H9 (cell line): Measurements from ENCODE around the gene FHOD1. TPM values are rescaled to one million over a fixed set of nuclear protein-coding genes. Genes with fewer than 3 reads are reported as not detected.

Experiments
- DNase-seq: peaks from one replicate; pipeline ENCODE4 v3.0.0-alpha.2; 2017
- H2AFZ ChIP-seq: one replicate; pipeline ENCODE4 v1.6.1; 2013; ENCODE audit warnings: mild to moderate bottlenecking, low read length, control low read depth, moderate library complexity
- H2AK5ac ChIP-seq: 2 replicates; pipeline ENCODE4 v1.6.1; 2013; ENCODE audit warnings: low read length, control low read depth, mixed read lengths; ENCODE audit not compliant: insufficient read length
- H2BK120ac ChIP-seq: one replicate; pipeline ENCODE4 v1.6.1; 2013; ENCODE audit warnings: low read depth, mild to moderate bottlenecking, low read length, control low read depth, inconsistent platforms; ENCODE audit not compliant: poor library complexity, severe bottlenecking
- H2BK12ac ChIP-seq: 2 replicates; pipeline ENCODE4 v1.6.1; 2013; ENCODE audit warnings: low read length, control low read depth, mixed read lengths, low read depth; ENCODE audit not compliant: insufficient read length
- H2BK15ac ChIP-seq: 2 replicates; pipeline ENCODE4 v1.6.1; 2013; ENCODE audit warnings: low read depth, low read length, control low read depth
- H2BK20ac ChIP-seq: one replicate; pipeline ENCODE4 v1.6.1; 2013; ENCODE audit warnings: low read depth, mild to moderate bottlenecking, low read length, control low read depth, inconsistent platforms; ENCODE audit not compliant: poor library complexity, severe bottlenecking
- H2BK5ac ChIP-seq: 2 replicates; pipeline ENCODE4 v1.6.1; 2013; ENCODE audit warnings: low read length, control low read depth, mixed read lengths; ENCODE audit not compliant: insufficient read length
- H3K14ac ChIP-seq: 2 replicates; pipeline ENCODE4 v1.6.1; 2013; ENCODE audit warnings: low read length, control low read depth; ENCODE audit not compliant: insufficient read depth
- H3K18ac ChIP-seq: 2 replicates; pipeline ENCODE4 v1.6.1; 2013; ENCODE audit warnings: low read depth, mild to moderate bottlenecking, mixed read lengths, low read length, control low read depth; ENCODE audit not compliant: insufficient read length
- H3K23ac ChIP-seq: 2 replicates; pipeline ENCODE4 v1.6.1; 2013; ENCODE audit warnings: low read length, control low read depth, mixed read lengths, low read depth; ENCODE audit not compliant: insufficient read length
- H3K23me2 ChIP-seq: 2 replicates; pipeline ENCODE4 v1.6.1; 2013; ENCODE audit warnings: low read depth, mild to moderate bottlenecking, mixed read lengths, low read length, control low read depth; ENCODE audit not compliant: insufficient read length, poor library complexity, severe bottlenecking
- H3K27ac ChIP-seq: 2 replicates; pipeline ENCODE4 v1.5.1; 2013; ENCODE audit warnings: low read length, control low read depth, mixed read lengths, low read depth; ENCODE audit not compliant: insufficient read length
- H3K27me3 ChIP-seq: 2 replicates; pipeline ENCODE4 v1.6.1; 2013; ENCODE audit warnings: low read length, control low read depth, inconsistent platforms; ENCODE audit not compliant: insufficient read depth
- H3K4ac ChIP-seq: 2 replicates; pipeline ENCODE4 v1.6.1; 2013; ENCODE audit warnings: low read depth, mild to moderate bottlenecking, control low read depth, inconsistent platforms, low read length, moderate library complexity
- H3K4me1 ChIP-seq: 2 replicates; pipeline ENCODE4 v1.6.1; 2013; ENCODE audit warnings: low read length, control low read depth, inconsistent platforms; ENCODE audit not compliant: insufficient read depth
- H3K4me2 ChIP-seq: 2 replicates; pipeline ENCODE4 v1.6.1; 2013; ENCODE audit warnings: low read length, control low read depth, mixed read lengths; ENCODE audit not compliant: insufficient read length, insufficient read depth
- H3K56ac ChIP-seq: 2 replicates; pipeline ENCODE4 v1.6.1; 2013; ENCODE audit warnings: low read depth, mild to moderate bottlenecking, mixed read lengths, low read length, control low read depth; ENCODE audit not compliant: insufficient read length
- H3K79me1 ChIP-seq: 2 replicates; pipeline ENCODE4 v1.6.1; 2013; ENCODE audit warnings: low read depth, mild to moderate bottlenecking, moderate library complexity, low read length, control low read depth, inconsistent platforms; ENCODE audit not compliant: insufficient read depth, poor library complexity, severe bottlenecking
- H3K79me2 ChIP-seq: 2 replicates; pipeline ENCODE4 v1.6.1; 2013; ENCODE audit warnings: low read length, control low read depth, inconsistent platforms; ENCODE audit not compliant: insufficient read depth
- H3K9ac ChIP-seq: 2 replicates; pipeline ENCODE4 v1.6.1; 2013; ENCODE audit warnings: low read length, control low read depth, mixed read lengths; ENCODE audit not compliant: insufficient read length; ENCODE audit errors: extremely low read depth
- H3K9me3 ChIP-seq: one replicate; pipeline ENCODE4 v1.6.1; 2013; ENCODE audit warnings: low read depth, low read length, inconsistent platforms; ENCODE audit not compliant: control insufficient read depth
- H3T11ph ChIP-seq: one replicate; pipeline ENCODE4 v1.6.1; 2013; ENCODE audit warnings: mild to moderate bottlenecking, low read length, control low read depth, inconsistent platforms
- H4K20me1 ChIP-seq: one replicate; pipeline ENCODE4 v1.6.1; 2013; ENCODE audit not compliant: control insufficient read depth, insufficient read length, insufficient read depth
- H4K5ac ChIP-seq: 2 replicates; pipeline ENCODE4 v1.6.1; 2013; ENCODE audit warnings: low read depth, mild to moderate bottlenecking, mixed read lengths, low read length, control low read depth; ENCODE audit not compliant: insufficient read length
- H4K8ac ChIP-seq: replicated peaks from 2 replicates; pipeline ENCODE4 v1.6.1; 2013; ENCODE audit warnings: low read length, control low read depth, mixed read lengths, low read depth; ENCODE audit not compliant: insufficient read length
- H4K91ac ChIP-seq: 2 replicates; pipeline ENCODE4 v1.6.1; 2013; ENCODE audit warnings: low read depth, mild to moderate bottlenecking, moderate library complexity, mixed read lengths, low read length, control low read depth; ENCODE audit not compliant: insufficient read length
- H3K27ac Mint-ChIP-seq, 3 experiments: 2 replicates in 2 of 3; 3 replicates in 1 of 3; pipeline ENCODE4 v1.8.0; 2020 to 2021; ENCODE audit warnings: mixed read lengths in 3 of 3, mild to moderate bottlenecking in 1 of 3, moderate library complexity in 1 of 3
- H3K27me3 Mint-ChIP-seq: 2 replicates; pipeline ENCODE4 v1.8.0; 2021; ENCODE audit warnings: low read depth, mild to moderate bottlenecking, moderate library complexity, mixed read lengths
- H3K36me3 Mint-ChIP-seq, 3 experiments: 2 replicates in 2 of 3; 3 replicates in 1 of 3; pipeline ENCODE4 v1.8.0; 2020 to 2021; ENCODE audit warnings: low read depth in 3 of 3, mixed read lengths in 3 of 3; ENCODE audit not compliant: insufficient read depth in 1 of 3
- H3K4me1 Mint-ChIP-seq, 2 experiments: 2 replicates each; pipeline ENCODE4 v1.8.0; 2020; ENCODE audit warnings: mixed read lengths in 2 of 2
- H3K4me3 Mint-ChIP-seq, 2 experiments: 2 replicates in 1 of 2; 3 replicates in 1 of 2; pipeline ENCODE4 v1.8.0; 2020 to 2021; ENCODE audit warnings: mild to moderate bottlenecking in 2 of 2, mixed read lengths in 2 of 2, moderate library complexity in 1 of 2
- H3K9me3 Mint-ChIP-seq, 2 experiments: 2 replicates in 1 of 2; 3 replicates in 1 of 2; pipeline ENCODE4 v1.8.0; 2020; ENCODE audit warnings: mild to moderate bottlenecking in 2 of 2, mixed read lengths in 2 of 2, moderate library complexity in 1 of 2
- CTCF ChIP-seq: fragments of 200-600 bp; sonication (generic); conservative IDR thresholded peaks from 3 replicates; pipeline ENCODE4 v1.8.0; 2021; ENCODE audit warnings: antibody characterized with exemption, mild to moderate bottlenecking
- whole genome bisulfite sequencing: extraction: QIAGEN DNeasy Blood & Tissue Kit; methylation state at CpG from one replicate; pipeline ENCODE4 v1.1.7; 2013; ENCODE audit warnings: missing lambda C conversion rate, low lambda C conversion rate, mixed read lengths; ENCODE audit not compliant: insufficient read length; ENCODE audit errors: extremely low coverage; 5-methylcytosine and 5-hydroxymethylcytosine counted together
- total RNA-seq: library from RNA; stranded (reverse); gene quantifications from 2 replicates; pipeline ENCODE4 v1.2.1, GENCODE V29; 2021

FHOD1 gene
- total RNA-seq, 1 experiment from 2014 or later, result 67.0 TPM

- no peak overlapping the region for H3K4ac ChIP-seq
- H3K18ac ChIP-seq, result no peak overlapping the region
- H3K23me2 ChIP-seq, result no peaks in the 10 kb centered on the region
- no peak for TF ChIP-seq CTCF
- no peak for DNase-seq
- H4K8ac ChIP-seq, result no peak overlapping the region
- H2AFZ ChIP-seq, result no peak overlapping the region
- H3T11ph ChIP-seq, result no peak overlapping the region
- H3K23ac ChIP-seq, result no peak overlapping the region
- H3K27ac ChIP-seq, result no peak overlapping the region
- no CpG with 5 or more reads among the region's 8 CpGs for WGBS
- no peaks in the 10 kb centered on the region; the same call in 1 of the 2 replicates for H3K27me3 ChIP-seq
- H3K9me3 ChIP-seq, result no peaks in the 10 kb centered on the region
- no peak overlapping the region for H2BK20ac ChIP-seq
- H3K9ac ChIP-seq, result no peak overlapping the region
- no peaks in the 10 kb centered on the region for H4K20me1 ChIP-seq
- H3K79me2 ChIP-seq, result no peaks in the 10 kb centered on the region
- H2BK5ac ChIP-seq, result no peak overlapping the region
- peaks cover 53% of the 10 kb centered on the region for H3K27me3 Mint-ChIP-seq
- no peak overlapping the region for H4K91ac ChIP-seq
- no peak overlapping the region for H3K4me2 ChIP-seq
- H2AK5ac ChIP-seq, result no peak overlapping the region
- no peaks in the 10 kb centered on the region for H3K9me3 Mint-ChIP-seq
- no peak overlapping the region for H3K4me3 Mint-ChIP-seq
- H3K27ac Mint-ChIP-seq, result no peak overlapping the region
- no peak overlapping the region for H3K56ac ChIP-seq
- no peak overlapping the region for H2BK120ac ChIP-seq
- no peak overlapping the region for H3K14ac ChIP-seq
- no peaks in the 10 kb centered on the region for H3K4me1 ChIP-seq
- no peak overlapping the region for H2BK15ac ChIP-seq
- H3K36me3 Mint-ChIP-seq, result no peaks in the 10 kb centered on the region
- no peak overlapping the region for H4K5ac ChIP-seq
- no peaks in the 10 kb centered on the region for H3K4me1 Mint-ChIP-seq
- H3K79me1 ChIP-seq, result no peaks in the 10 kb centered on the region
- H2BK12ac ChIP-seq, result no peak overlapping the region
Measured at GRCh38 chr16:67213197-67214019, 33.9 kb downstream of the FHOD1 start.
